Epithelial cell of esophagus (primary cell): Measurements from ENCODE around the gene IGFBP4.

ENCODE experiments used
- DNase-seq: peaks from one replicate; pipeline ENCODE4 v3.0.0; 2010; ENCODE audit warnings: low read depth
- H3K4me3 ChIP-seq: 2 replicates; pipeline ENCODE4 v1.5.1; 2011; ENCODE audit warnings: mild to moderate bottlenecking, low read length, control low read depth
- CTCF ChIP-seq: IDR thresholded peaks from 2 replicates; pipeline ENCODE4 v1.5.1; 2011; ENCODE audit warnings: low read depth, mild to moderate bottlenecking, low read length, control low read depth, inconsistent platforms; ENCODE audit not compliant: insufficient read depth; ENCODE audit errors: missing control alignments

The IGFBP4 gene

GRCh38 chr17:40493697-40494096 is 50.4 kb downstream of the IGFBP4 start:
- DNase-seq: peak; percentile 86
- peak overlapping the region; percentile 29 for H3K4me3 ChIP-seq
- TF ChIP-seq CTCF: no peak

GRCh38 chr17:40495140-40495539 is 51.9 kb downstream of the IGFBP4 start:
- no peak for DNase-seq
- peak overlapping the region; percentile 100 for H3K4me3 ChIP-seq
- no peak for TF ChIP-seq CTCF

GRCh38 chr17:40496170-40496569 is 52.9 kb downstream of the IGFBP4 start:
- H3K4me3 ChIP-seq: peak overlapping the region; percentile 100
- no peak for TF ChIP-seq CTCF
- no peak for DNase-seq

GRCh38 chr17:40496634-40497420 is 53.6 kb downstream of the IGFBP4 start:
- no peak for TF ChIP-seq CTCF
- peak overlapping the region; percentile 100 for H3K4me3 ChIP-seq
- DNase-seq: no peak

GRCh38 chr17:40497695-40498094 is 54.4 kb downstream of the IGFBP4 start:
- H3K4me3 ChIP-seq: peak overlapping the region; percentile 100
- no peak for TF ChIP-seq CTCF
- peak; percentile 81 for DNase-seq

- H3K4me3 ChIP-seq: peak overlapping the region; percentile 100
- no peak for DNase-seq
- no peak for TF ChIP-seq CTCF
Observed at GRCh38 chr17:40498281-40499084, 55.2 kb downstream of the IGFBP4 start.
